ENCODE data around the gene AFF3. TPM values are rescaled to one million over a fixed set of nuclear protein-coding genes. Genes with fewer than 3 reads are reported as not detected.

AFF3 gene
- total RNA-seq, 1 experiment from 2014 or later, result 0.22 TPM

- Mint-ChIP-seq H3K27me3 (ENCODE audit: low read depth) (peaks cover 5% of the 10 kb centered on the region; the same call in 1 of the 2 replicates), H3K27ac (no peak overlapping the region), H3K4me1 (no peaks in the 10 kb centered on the region), H3K4me3 (no peak overlapping the region), H3K36me3 (ENCODE audit: insufficient read depth in 1 of 3, low read depth in 3 of 3) (no peaks in the 10 kb centered on the region), H3K9me3 (no peaks in the 10 kb centered on the region)
- no peak overlapping the region for H3K14ac ChIP-seq (ENCODE audit: insufficient read depth, low read length)
- H4K8ac ChIP-seq (replicated peaks; ENCODE audit: insufficient read length, low read depth, low read length), result no peak overlapping the region
- H2AK5ac ChIP-seq (ENCODE audit: insufficient read length, low read length), result no peak overlapping the region
- H3K18ac ChIP-seq (ENCODE audit: insufficient read length, low read depth, low read length), result no peak overlapping the region
- no peak overlapping the region for H3K4ac ChIP-seq (ENCODE audit: low read depth, low read length)
- H2BK5ac ChIP-seq (ENCODE audit: insufficient read length, low read length), result no peak overlapping the region
- no peaks in the 10 kb centered on the region for H4K20me1 ChIP-seq (ENCODE audit: control insufficient read depth, insufficient read depth, insufficient read length)
- no peak overlapping the region for H2BK12ac ChIP-seq (ENCODE audit: insufficient read length, low read depth, low read length)
- no peak overlapping the region for H2BK120ac ChIP-seq (ENCODE audit: low read depth, low read length, poor library complexity, severe bottlenecking)
- H2BK15ac ChIP-seq (ENCODE audit: low read depth, low read length), result no peak overlapping the region
- H3K23me2 ChIP-seq (ENCODE audit: insufficient read length, low read depth, low read length, poor library complexity, severe bottlenecking), result no peaks in the 10 kb centered on the region
- no peaks in the 10 kb centered on the region for H3K79me2 ChIP-seq (ENCODE audit: insufficient read depth, low read length)
- no peak overlapping the region for H2BK20ac ChIP-seq (ENCODE audit: low read depth, low read length, poor library complexity, severe bottlenecking)
- H3K79me1 ChIP-seq (ENCODE audit: insufficient read depth, low read depth, low read length, poor library complexity, severe bottlenecking), result no peaks in the 10 kb centered on the region
- H3T11ph ChIP-seq (ENCODE audit: low read length), result no peak overlapping the region
- H3K23ac ChIP-seq (ENCODE audit: insufficient read length, low read depth, low read length), result no peak overlapping the region
- H3K4me2 ChIP-seq (ENCODE audit: insufficient read depth, insufficient read length, low read length), result no peak overlapping the region
- WGBS (ENCODE audit: extremely low coverage, insufficient read length, low lambda C conversion rate), result no CpG with 5 or more reads among the region's 6 CpGs
- no peak for DNase-seq
- H2AFZ ChIP-seq (ENCODE audit: low read length), result no peak overlapping the region
- H3K27ac ChIP-seq (ENCODE audit: insufficient read length, low read depth, low read length), result no peak overlapping the region
- H3K56ac ChIP-seq (ENCODE audit: insufficient read length, low read depth, low read length), result no peak overlapping the region
- no peak overlapping the region for H4K5ac ChIP-seq (ENCODE audit: insufficient read length, low read depth, low read length)
- no peaks in the 10 kb centered on the region for H3K9me3 ChIP-seq (ENCODE audit: control insufficient read depth, low read depth, low read length)
- no peak for TF ChIP-seq CTCF (conservative IDR thresholded peaks at IDR 0.05)
- no peaks in the 10 kb centered on the region for H3K27me3 ChIP-seq (ENCODE audit: insufficient read depth, low read length)
- H4K91ac ChIP-seq (ENCODE audit: insufficient read length, low read depth, low read length), result no peak overlapping the region
- no peaks in the 10 kb centered on the region for H3K4me1 ChIP-seq (ENCODE audit: insufficient read depth, low read length)
- H3K9ac ChIP-seq (ENCODE audit: extremely low read depth, insufficient read length, low read length), result no peak overlapping the region
Measured at GRCh38 chr2:100002059-100002458, 140.3 kb downstream of the AFF3 start.
